Hematopoietic multipotent progenitor cell treated with erythropoietin and hydrocortisone succinate and interleukin-3 and kit ligand, for 17 days (in vitro differentiated cells): ENCODE data around the gene AIRE.
"Not testable (repeated sequence)": the region's sequence is repeated elsewhere in the genome, so short reads cannot be mapped to it uniquely, and the experiment has no call there.

ENCODE experiments used
- DNase-seq: peaks from one replicate; pipeline ENCODE4 v3.0.0-alpha.2; 2015; ENCODE audit warnings: low spot score

AIRE gene

DNA sequence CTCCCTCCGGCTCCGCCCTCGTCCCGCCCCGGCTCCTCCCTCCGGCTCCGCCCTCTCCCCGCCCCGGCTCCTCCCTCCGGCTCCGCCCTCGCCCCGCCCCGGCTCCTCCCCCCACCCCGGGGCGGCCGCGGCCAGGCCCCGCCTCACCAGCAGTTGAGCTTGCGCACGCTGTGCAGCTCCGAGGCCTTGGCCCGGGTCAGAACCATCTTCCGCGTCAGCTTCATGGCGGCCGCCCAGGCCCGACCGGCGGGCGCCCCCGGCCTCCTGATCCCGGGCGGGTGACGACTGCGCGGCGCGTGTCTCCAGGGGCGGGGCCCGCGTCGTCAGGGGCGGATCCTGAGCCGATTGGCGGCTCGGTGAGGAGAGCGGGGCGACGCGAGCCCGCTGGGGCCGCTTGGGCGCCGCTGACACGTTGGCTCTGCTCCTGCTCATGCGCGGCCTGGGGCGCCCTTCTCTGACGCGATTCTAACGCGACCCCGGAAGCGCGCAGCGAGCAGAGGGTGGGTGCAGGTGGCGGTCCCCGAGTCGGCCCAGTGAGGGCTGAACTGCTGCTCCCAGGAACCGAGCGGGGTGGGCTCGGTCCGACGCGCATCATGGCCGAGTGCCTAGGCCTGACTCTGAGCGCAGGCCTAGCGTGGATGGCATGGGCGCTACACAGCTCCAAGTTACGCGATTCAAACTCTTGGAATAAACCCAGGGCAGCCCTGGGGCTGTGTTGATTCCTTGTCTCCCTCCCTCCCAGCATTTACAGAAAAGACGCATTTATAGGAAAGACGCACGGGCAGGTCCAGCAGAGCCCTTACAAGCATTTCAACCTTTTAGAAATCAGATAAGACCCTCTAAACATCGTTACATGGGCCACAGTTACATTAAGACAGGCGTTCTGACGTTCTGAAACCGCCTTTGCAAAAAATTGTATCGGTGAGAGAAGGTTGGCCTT lies 53.6 kb downstream of the AIRE start, which contains the start of gene CFAP410:
TSS of gene CFAP410 (minus strand) at position 420 of the 940 bp plus-strand sequence. CDS start at position 224, 196 bp downstream.
- peak; percentile 93 for DNase-seq

DNA sequence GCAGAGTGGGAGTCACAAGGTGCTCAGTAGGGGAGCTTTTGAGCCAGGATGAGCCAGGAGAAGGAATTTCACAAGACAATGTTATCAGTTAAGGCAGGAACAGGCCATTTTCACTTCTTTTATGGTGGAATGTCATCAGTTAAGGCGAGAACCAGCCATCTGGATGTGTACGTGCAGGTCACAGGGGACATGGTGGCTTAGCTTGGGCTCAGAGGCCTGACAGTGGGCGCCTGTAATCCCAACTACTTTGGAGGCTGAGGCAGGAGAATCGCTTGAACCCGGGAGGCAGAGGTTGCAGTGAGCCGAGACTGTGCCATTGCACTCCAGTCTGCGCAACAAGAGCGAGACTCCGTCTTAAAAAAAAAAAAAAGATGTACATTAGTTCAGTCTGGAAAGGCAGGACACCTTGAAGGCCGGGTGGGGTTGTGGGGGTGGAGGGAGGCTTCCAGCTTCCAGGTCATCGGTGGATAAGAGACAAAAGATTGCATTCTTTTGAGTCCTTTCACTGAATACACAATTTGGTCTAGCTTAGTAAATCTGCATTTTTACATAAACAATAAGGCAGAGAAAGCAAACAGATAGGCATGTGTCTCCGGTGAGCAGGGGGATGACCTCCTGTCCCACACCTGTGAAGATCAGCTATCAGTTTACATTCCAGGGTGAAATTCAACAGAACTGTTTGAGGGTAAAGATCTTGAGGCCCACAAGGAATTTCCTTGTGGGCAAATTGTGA lies 56.2 kb downstream of the AIRE start:
- not testable (repeated sequence) for DNase-seq

DNA sequence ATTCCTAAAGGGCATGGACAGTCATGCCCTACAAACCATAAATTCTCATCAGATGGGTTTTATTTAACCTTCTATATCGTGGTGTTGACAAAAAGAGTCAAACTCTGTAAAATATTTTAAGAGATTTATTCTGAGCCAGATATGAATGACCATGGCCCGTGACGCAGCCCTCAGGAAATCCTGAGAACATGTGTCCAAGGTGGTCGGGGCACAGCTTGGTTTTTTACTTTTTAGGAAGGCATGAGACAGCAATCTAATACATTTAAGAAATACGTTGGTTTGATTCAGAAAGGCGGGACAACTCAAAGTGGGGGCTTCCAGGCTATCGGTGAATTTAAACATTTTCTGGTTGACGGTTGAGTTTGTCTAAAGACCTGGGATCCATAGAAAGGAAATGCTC lies 57.3 kb downstream of the AIRE start:
- DNase-seq = not testable (repeated sequence)

DNA sequence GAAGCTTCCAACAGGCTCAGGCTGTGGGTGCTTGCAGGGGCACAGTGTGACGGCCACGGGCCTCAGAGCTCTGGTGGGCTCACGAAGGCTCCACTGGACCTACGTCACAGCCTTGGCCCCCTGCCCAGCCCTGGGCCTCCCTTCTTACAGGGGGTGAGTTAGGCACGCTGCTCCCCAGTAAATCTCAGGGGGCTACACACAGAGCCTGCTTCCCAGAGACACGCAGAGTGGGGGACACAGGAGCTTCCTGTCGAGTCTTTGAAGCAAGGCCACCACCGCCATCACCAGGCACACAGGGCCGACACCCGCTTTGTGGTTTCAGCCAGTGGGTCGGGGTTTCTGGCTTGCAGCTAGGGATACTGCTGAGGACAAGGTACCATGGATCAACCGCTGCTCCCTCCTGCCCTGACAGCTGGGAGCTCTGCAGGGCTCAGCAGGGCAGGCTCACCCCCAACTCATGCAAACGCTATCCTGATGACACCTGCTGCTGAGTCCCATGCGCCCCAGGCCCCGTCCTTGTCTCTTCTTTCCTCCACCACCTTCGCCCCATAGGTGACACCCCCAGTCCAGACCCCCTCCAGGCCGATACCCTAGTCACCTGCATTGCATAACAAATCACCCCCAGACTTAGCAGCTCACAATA lies 59.0 kb downstream of the AIRE start:
- DNase-seq = no peak

DNA sequence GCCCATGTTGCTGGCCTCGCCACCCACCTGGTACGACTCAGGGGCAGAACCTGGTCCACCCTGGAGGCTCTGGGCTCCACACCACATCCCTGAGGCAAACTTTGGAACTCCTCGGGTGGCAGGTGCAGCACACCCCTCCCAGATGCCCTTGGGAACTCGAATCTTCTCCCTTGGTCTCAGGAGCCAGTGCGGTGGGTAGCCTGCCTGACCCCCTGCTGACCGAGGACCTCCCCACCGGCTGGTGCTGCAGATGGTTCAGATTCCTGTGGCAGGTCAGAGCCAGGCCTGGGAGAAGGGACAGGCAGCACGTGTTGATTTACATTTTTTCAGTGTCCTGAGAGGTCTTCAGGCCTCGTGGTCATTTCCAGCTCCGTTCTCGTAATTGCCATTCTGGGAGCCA lies 59.8 kb downstream of the AIRE start:
- no peak for DNase-seq

DNA sequence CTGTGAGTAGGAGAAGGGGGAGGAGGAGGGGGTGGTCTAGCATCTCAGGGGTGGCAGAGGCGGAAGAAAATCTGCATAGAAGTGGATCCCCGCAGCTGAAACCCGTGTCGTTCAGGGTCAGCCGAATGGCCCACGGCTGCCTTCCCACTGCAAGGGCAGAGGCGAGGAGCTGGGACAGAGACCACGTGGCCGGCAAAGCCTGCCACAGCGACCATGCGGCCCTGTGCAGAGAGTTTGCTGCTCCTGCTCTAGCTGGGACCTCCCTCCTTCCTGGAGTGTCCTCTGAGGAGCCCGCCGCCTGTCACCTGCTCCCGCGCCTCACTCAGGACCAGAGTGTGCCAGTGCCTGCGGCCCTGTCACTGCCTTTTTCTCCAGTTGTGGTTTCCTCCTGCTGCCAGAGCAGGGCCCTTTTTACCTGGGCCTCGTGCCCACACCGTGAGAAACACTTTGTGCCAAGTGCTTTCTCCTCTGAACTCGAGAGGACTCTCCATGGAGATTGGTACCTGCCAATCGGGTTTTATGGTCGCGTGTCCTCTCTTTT lies 62.3 kb downstream of the AIRE start:
- no peak for DNase-seq
